DLD1 (cell line): ENCODE data around the gene UBASH3A.

Experiments
- in situ Hi-C: cut with HindIII; loops from 2 replicates; pipeline ENCODE4 v1.10.0; 2017; ENCODE audit warnings: low sequenced_read_pairs

Gene UBASH3A

GRCh38 chr21:42480736-42481135, 77.0 kb downstream of the UBASH3A start:
- in situ Hi-C loops: no loop called here

DNA sequence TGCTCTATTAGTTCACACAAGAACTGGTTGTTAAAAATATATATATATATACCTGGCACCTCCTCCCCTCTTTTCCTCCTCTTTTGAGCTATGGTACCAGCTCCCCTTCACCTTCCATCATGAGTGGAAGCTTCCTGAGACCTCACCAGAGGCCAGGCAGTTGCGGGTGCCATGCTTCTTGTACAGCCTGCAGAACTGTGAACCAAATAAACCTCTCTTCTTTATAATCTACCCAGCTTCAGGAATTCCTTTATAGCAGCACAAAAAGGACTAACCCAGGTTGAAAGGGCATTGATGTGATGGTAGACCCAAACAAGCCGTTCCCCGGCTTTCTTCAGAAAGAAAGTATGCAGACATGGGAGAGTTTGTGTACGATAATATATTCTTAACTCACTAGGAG, 77.5 kb downstream of the UBASH3A start:
- in situ Hi-C loops: no loop called here

DNA sequence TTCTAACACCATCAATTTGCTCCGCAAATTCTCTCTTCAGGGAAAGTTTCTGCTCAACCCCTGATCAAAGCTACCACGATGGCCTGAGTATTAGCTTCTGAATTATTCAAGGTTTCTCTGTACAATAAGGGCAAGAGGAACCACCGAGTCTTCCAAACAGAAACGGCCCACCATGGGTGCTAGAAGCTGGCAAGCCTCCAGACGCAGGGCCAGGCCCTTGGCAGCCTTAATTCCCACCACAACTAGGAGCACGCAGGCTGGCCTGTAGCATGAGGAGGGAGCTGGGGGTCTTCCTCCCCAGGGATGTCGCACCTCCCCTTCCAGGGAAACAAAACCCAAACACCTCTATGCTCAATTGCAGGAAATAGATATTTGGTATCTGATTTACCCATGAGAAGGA, 81.3 kb downstream of the UBASH3A start:
- in situ Hi-C loops: no loop called here

GRCh38 chr21:42486072-42486471, 82.4 kb downstream of the UBASH3A start:
- in situ Hi-C loops: no loop called here

- in situ Hi-C loops: no loop called here
These were observed 82.8 kb downstream of the UBASH3A start for GRCh38 chr21:42486531-42486930.

DNA sequence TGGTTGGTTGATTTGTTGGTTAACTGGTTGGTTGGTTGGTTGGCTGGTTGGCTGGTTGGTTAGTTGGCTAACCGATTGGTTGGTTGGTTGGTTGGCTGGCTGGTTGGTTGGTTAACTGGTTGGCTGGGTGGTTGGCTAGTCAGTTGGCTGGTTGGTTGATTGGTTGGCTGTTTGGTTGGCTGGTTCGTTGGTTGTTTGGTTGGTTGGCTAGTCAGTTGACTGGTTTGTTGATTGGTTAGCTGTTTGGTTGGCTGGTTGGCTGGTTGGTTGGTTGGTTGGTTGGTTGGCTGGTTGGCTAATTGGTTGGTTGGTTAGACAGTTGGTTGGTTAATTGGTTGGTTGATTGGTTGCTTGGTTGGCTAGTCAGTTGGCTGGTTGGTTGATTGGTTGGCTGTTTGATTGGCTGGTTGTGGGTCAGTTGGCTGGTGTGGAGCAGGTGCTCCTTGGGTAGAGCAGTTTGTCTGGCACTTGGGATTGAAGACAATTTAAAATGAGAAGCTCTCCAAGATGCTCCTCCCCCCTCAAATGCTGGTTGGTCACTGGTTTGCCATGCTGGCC, 85.4 kb downstream of the UBASH3A start:
- in situ Hi-C loops: no loop called here

GRCh38 chr21:42489991-42490390, 86.3 kb downstream of the UBASH3A start:
- in situ Hi-C loops: no loop called here

- in situ Hi-C loops: no loop called here
These were observed 87.0 kb downstream of the UBASH3A start for GRCh38 chr21:42490720-42491119.

DNA sequence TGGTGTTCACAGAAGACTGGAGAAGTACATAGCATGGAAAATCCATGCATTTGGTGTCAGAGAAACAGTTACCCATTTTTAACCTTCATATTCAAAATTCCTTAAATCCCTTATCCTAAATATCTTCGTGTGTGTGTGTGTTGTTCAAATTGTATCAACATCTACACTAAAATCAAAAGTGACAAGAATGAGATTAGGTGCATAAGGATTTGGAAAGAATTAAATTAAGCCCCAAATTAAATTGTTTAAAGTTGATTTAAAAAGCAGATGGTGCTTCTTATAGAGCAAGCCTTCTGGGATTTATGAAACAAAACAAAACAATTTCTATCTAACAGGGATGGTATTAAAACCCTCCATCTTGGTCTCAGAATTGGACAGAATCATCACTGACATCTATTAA, 87.6 kb downstream of the UBASH3A start:
- in situ Hi-C loops: no loop called here

DNA sequence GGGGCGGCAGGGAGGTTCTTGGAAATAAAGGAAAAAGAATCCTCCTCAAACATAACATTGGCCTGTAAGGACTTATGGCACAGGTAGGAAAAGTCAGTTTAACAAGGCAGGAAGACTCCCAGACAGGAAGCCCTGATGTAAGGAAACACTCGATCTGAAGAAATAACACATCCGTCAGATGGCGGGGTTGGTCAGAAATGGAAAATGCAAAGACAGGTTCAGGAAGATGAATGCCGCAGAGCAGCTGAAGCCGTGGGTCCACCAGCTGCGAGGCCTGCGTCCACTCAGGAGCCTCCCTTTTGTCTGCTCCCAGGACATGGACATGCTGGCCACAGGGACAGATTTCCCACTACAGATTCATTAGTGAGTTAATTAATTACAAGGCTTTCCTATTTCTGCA, 88.5 kb downstream of the UBASH3A start:
- in situ Hi-C loops: no loop called here

DNA sequence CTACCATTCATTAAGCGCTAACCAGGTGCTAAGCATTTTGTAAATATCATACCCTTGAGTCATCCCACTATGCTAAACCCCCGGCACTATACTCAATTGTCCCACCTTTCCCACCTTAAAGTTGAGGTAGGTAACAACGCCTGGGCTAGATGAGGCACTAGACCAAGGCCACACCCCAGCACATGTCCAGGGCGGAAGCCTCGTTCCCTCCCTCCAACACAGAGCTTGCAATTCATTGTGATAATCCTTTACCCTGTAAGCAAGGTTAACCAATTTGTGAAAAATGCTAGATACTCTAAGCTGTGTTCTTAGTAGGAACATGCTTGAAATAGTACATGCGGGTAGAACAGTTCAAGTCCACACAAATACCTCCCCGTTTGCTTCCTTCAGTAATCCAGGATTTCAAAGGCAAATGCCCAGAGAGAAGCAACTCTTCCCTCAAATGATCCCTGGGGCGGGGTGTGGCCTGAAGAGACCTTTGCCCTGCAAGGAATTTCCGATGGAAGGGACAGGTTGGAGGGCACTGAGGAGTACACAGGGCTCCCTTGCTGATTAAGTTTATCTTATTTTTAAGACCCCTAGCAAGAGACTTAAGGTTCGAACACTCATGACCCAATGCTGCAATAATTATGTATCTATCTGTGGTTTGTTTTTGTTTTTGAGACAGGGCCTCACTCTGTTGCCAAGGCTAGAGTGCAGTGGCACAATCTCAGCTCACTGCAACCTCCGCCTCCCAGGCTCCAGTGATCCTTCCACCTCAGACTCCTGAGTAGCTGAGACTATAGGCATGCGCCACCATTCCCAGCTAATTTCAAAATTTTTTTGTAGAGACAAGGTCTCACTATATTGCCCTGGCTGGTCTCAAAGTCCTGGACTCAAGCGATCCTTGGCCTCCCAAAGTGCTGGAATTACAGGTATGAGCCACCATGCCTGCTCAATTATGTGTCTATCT, 89.7 kb downstream of the UBASH3A start:
- in situ Hi-C loops: no loop called here

DNA sequence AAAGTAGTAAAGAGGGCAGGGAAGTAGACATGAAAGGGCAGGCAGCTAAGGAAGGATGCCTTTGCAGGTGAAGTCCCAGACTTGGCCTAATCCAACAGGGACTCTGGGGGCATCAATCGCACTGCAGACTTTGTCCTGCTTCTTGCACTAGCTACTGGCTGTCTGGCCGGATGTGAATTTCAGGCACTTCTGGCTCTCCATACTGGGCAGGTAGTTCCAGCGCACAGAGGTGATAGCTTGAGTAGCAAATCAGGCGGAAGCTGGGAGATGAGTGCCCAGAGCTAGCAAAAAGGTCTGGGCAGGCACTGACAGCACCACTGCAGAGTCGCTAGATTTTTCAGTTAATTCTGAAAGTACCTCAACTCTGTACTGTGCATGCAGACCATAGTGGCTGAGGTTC, 91.3 kb downstream of the UBASH3A start:
- in situ Hi-C loops: no loop called here

- in situ Hi-C loops: no loop called here
These were observed 92.0 kb downstream of the UBASH3A start for GRCh38 chr21:42495765-42496119.

GRCh38 chr21:42496120-42496838, 92.6 kb downstream of the UBASH3A start, which contains the start of gene RSPH1:
TSS of gene RSPH1 (minus strand) at chr21:42496224. CDS start at chr21:42496186, 38 bp downstream.
- in situ Hi-C loops: no loop called here

DNA sequence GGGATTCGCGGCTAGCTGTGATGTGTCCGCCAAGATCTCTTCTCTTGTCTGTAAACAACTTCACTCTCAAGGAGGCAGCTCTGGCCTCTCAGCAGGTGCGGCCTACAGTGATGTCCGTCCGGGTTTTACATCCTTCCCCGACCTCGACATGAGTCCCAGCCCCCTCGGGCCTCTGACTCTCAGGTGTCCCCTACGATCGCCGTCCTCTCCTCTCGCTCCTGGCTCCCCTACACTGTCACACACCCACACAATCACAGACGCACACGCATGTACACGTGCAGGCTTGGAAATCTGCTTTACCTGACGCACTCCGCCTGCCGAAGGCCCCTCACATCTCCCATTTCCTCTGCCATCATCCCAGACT, 93.1 kb downstream of the UBASH3A start:
- in situ Hi-C loops: no loop called here
